Keratinocyte (primary cell): ENCODE results near the gene ZNF423. TPM values are rescaled to one million over a fixed set of nuclear protein-coding genes. Genes with fewer than 3 reads are reported as not detected.

Experiments used
- DNase-seq: peaks from one replicate; pipeline ENCODE4 v3.0.0-alpha.2; 2011; ENCODE audit warnings: low read depth, missing footprints, low spot score
- FAIRE-seq: peaks from 2 replicates; lab custom pipeline; 2011; peaks lifted over from hg19 to GRCh38; lab: Jason Lieb, UNC
- H2AFZ ChIP-seq: 2 replicates; pipeline ENCODE4 v1.6.0; 2012; ENCODE audit warnings: low read length, control low read depth, inconsistent platforms; ENCODE audit not compliant: control insufficient read depth
- H3K27ac ChIP-seq: 2 replicates; pipeline ENCODE4 v1.5.1; 2011; ENCODE audit warnings: low read length; ENCODE audit not compliant: control insufficient read depth, insufficient read depth
- H3K27me3 ChIP-seq: 3 replicates; pipeline ENCODE4 v1.6.0; 2011; ENCODE audit warnings: low read length; ENCODE audit not compliant: control insufficient read depth, insufficient read depth; ENCODE audit errors: extremely low read depth
- H3K36me3 ChIP-seq, 2 experiments: 2 replicates in 1 of 2; 3 replicates in 1 of 2; pipeline ENCODE4 v1.5.1; 2011; ENCODE audit warnings: low read length in 2 of 2, mild to moderate bottlenecking in 1 of 2; ENCODE audit not compliant: control insufficient read depth in 2 of 2, insufficient read depth in 2 of 2; ENCODE audit errors: extremely low read depth in 1 of 2
- H3K4me1 ChIP-seq: 3 replicates; pipeline ENCODE4 v1.5.1; 2011; ENCODE audit warnings: low read length; ENCODE audit not compliant: control insufficient read depth, insufficient read depth; ENCODE audit errors: extremely low read depth
- H3K4me2 ChIP-seq: 3 replicates; pipeline ENCODE4 v1.6.0; 2011; ENCODE audit warnings: low read depth, low read length; ENCODE audit not compliant: control insufficient read depth, insufficient read depth; ENCODE audit errors: extremely low read depth
- H3K4me3 ChIP-seq, 3 experiments: fragments of 200-600 bp in 1 of 3; sonication (generic) in 1 of 3; 2 replicates in 2 of 3; 3 replicates in 1 of 3; pipeline ENCODE4 v1.5.1; 2011 to 2016; ENCODE audit warnings: low read length in 3 of 3, mild to moderate bottlenecking in 3 of 3, control low read depth in 2 of 3, inconsistent platforms in 1 of 3, low read depth in 1 of 3, mixed read lengths in 1 of 3, mixed run types in 1 of 3, moderate library complexity in 1 of 3; ENCODE audit not compliant: control insufficient read depth in 2 of 3, insufficient read depth in 2 of 3; ENCODE audit errors: extremely low read depth in 1 of 3
- H3K79me2 ChIP-seq: 2 replicates; pipeline ENCODE4 v1.6.0; 2012; ENCODE audit warnings: low read length; ENCODE audit not compliant: control insufficient read depth, insufficient read depth
- H3K9ac ChIP-seq: 3 replicates; pipeline ENCODE4 v1.6.0; 2011; ENCODE audit warnings: low read length; ENCODE audit not compliant: control insufficient read depth, insufficient read depth; ENCODE audit errors: extremely low read depth
- H3K9me1 ChIP-seq: 3 replicates; pipeline ENCODE4 v1.6.0; 2011; ENCODE audit warnings: low read length; ENCODE audit not compliant: control insufficient read depth, insufficient read depth; ENCODE audit errors: extremely low read depth
- H3K9me3 ChIP-seq: 2 replicates; pipeline ENCODE4 v1.5.1; 2012; ENCODE audit warnings: low read depth, low read length; ENCODE audit not compliant: control insufficient read depth
- H4K20me1 ChIP-seq: 3 replicates; pipeline ENCODE4 v1.6.0; 2011; ENCODE audit warnings: low read length; ENCODE audit not compliant: control insufficient read depth, insufficient read depth; ENCODE audit errors: extremely low read depth
- CTCF ChIP-seq, 3 experiments: IDR thresholded peaks in 1 of 3; conservative IDR thresholded peaks in 1 of 3; optimal IDR thresholded peaks in 1 of 3; 2 replicates in 2 of 3; 3 replicates in 1 of 3; pipeline versions ENCODE3 to v1.5.1; 2011; ENCODE audit warnings: low read length in 3 of 3, mild to moderate bottlenecking in 3 of 3, moderate library complexity in 2 of 3, control low read depth in 1 of 3, inconsistent platforms in 1 of 3; ENCODE audit not compliant: insufficient read depth in 2 of 3; ENCODE audit errors: extremely low read depth in 1 of 3
- EZH2 ChIP-seq: IDR thresholded peaks from one replicate; pipeline ENCODE4 v1.6.1; 2012; ENCODE audit warnings: inconsistent platforms, mild to moderate bottlenecking, low read length, moderate library complexity
- dilution Hi-C: fragments of 300-500 bp; cut with MboI; formaldehyde crosslinking; loops from one replicate; pipeline ENCODE4 v1.7.0; 2020; ENCODE audit warnings: low sequenced_read_pairs; ENCODE audit not compliant: extremely low pct_ligation_motif_present
- polyA plus RNA-seq, 5 experiments: library from polyadenylated mRNA; depleted of rRNA in 3 of 5; stranded (reverse) in 3 of 5; stranded (forward) in 1 of 5; unstranded in 1 of 5; fragments of >200 nt; gene quantifications; 1 replicate in 1 of 5; 2 replicates in 3 of 5; 3 replicates in 1 of 5; pipeline versions ENCODE4 v1.2.1 to v1.2.3, GENCODE V29; 2011 to 2012; ENCODE audit warnings: missing spikeins in 2 of 5, low read depth in 1 of 5, low replicate concordance in 1 of 5

ZNF423 gene
- polyA plus RNA-seq, 1 donor (not counting 4 experiments of a cell fraction or from before 2014, with no cell fraction given) = 0.05 TPM

GRCh38 chr16:49663081-49664065, 192.5 kb downstream of the ZNF423 start:
- no peak overlapping the region for H3K4me2 ChIP-seq
- FAIRE-seq (no peak), DNase-seq (no peak)
- no peaks in the 10 kb centered on the region for H3K4me1 ChIP-seq
- dilution Hi-C loops = no loop called here
- no peak overlapping the region for H3K27ac ChIP-seq
- no peaks in the 10 kb centered on the region for H3K9me1 ChIP-seq
- no peak overlapping the region for H2AFZ ChIP-seq
- H3K9me3 ChIP-seq = no peaks in the 10 kb centered on the region
- H3K27me3 ChIP-seq = no peaks in the 10 kb centered on the region
- TF ChIP-seq CTCF (optimal IDR thresholded peaks at IDR 0.05 in 1 of 3, IDR thresholded peaks at IDR 0.05 in 1 of 3, conservative IDR thresholded peaks at IDR 0.05 in 1 of 3; ENCODE audit: extremely low read depth in 1 of 3, insufficient read depth in 2 of 3, low read length in 3 of 3) (no peak), EZH2 (no peak)
- H3K36me3 ChIP-seq = no peaks in the 10 kb centered on the region
- no peaks in the 10 kb centered on the region for H3K79me2 ChIP-seq
- no peaks in the 10 kb centered on the region for H4K20me1 ChIP-seq
- H3K9ac ChIP-seq = no peak overlapping the region
- H3K4me3 ChIP-seq = no peak overlapping the region

DNA sequence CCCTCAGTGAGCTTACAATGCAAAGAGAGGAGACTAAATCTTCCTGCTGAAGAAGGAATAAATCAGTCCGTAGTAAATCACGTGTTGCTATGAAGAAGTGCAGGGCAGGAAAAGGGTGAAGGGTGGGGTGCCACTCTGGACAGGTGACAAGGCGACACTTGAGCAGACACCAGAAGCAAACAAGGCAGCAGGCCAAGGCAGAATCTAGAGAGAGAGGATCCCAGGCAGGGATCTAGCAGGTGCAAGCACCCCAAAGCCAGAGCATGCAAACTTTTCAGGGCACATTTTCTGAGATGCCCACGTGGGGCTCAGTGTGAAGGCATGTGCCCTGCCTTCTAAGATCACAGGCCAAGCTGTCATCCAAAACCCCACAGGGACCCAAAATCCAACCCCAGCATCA, 193.3 kb downstream of the ZNF423 start:
- Histone ChIP-seq H4K20me1 (no peaks in the 10 kb centered on the region), H3K9me3 (no peaks in the 10 kb centered on the region), H3K4me1 (no peaks in the 10 kb centered on the region), H3K36me3 (no peaks in the 10 kb centered on the region), H3K9me1 (no peaks in the 10 kb centered on the region), H2AFZ (no peak overlapping the region), H3K9ac (no peak overlapping the region), H3K4me3 (no peak overlapping the region), H3K27ac (no peak overlapping the region), H3K27me3 (no peaks in the 10 kb centered on the region), H3K4me2 (no peak overlapping the region), H3K79me2 (no peaks in the 10 kb centered on the region)
- dilution Hi-C loops = no loop called here
- no peak for TF ChIP-seq EZH2
- no peak for TF ChIP-seq CTCF (optimal IDR thresholded peaks at IDR 0.05 in 1 of 3, IDR thresholded peaks at IDR 0.05 in 1 of 3, conservative IDR thresholded peaks at IDR 0.05 in 1 of 3; ENCODE audit: extremely low read depth in 1 of 3, insufficient read depth in 2 of 3, low read length in 3 of 3)
- DNase-seq (no peak), FAIRE-seq (no peak)
